NB4 (cell line): ENCODE results near the gene FNDC7.
"Not testable (repeated sequence)": the region's sequence is repeated elsewhere in the genome, so short reads cannot be mapped to it uniquely, and the experiment has no call there.

Source experiments
- DNase-seq: peaks from one replicate; pipeline ENCODE4 v3.0.0; 2010; ENCODE audit warnings: low read depth
- H3K4me3 ChIP-seq: one replicate; pipeline ENCODE4 v1.5.1; 2011; ENCODE audit warnings: mild to moderate bottlenecking, low read depth, low read length, moderate library complexity
- CTCF ChIP-seq: IDR thresholded peaks from one replicate; pipeline ENCODE4 v1.5.1; 2012; ENCODE audit warnings: low read depth, low read length
- MAX ChIP-seq: IDR thresholded peaks from 2 replicates; pipeline ENCODE4 v1.6.1; 2011; ENCODE audit warnings: low read depth, low read length
- MYC ChIP-seq: IDR thresholded peaks from 2 replicates; pipeline ENCODE4 v1.6.1; 2011; ENCODE audit warnings: low read depth, low read length
- POLR2A ChIP-seq: IDR thresholded peaks from 2 replicates; pipeline ENCODE4 v1.6.1; 2011; ENCODE audit warnings: mild to moderate bottlenecking; ENCODE audit not compliant: insufficient read length; ENCODE audit errors: extremely low read depth

FNDC7 gene

GRCh38 chr1:108691942-108692723 is 20.6 kb upstream of the FNDC7 start, which contains the start of gene PRPF38B:
Gene PRPF38B (plus strand): TSS chr1:108692310. CDS start chr1:108692592, 282 bp downstream.
- peak within 1 kb of the TSS; percentile 96 for H3K4me3 ChIP-seq
- DNase-seq = peak; percentile 96
- TF ChIP-seq POLR2A (no peak), MAX (no peak; the same call in 1 of the 2 replicates), CTCF (no peak), MYC (peak; percentile 66; the same call in 1 of the 2 replicates)

- peak; percentile 82 for DNase-seq
- H3K4me3 ChIP-seq = peak overlapping the region; percentile 96
- TF ChIP-seq MYC = peak; percentile 51
- TF ChIP-seq MAX = peak; percentile 55; the same call in 1 of the 2 replicates
- no peak for TF ChIP-seq CTCF
These were observed 19.7 kb upstream of the FNDC7 start for GRCh38 chr1:108692724-108693655.

GRCh38 chr1:108695535-108695934 is 17.2 kb upstream of the FNDC7 start:
- DNase-seq = no peak
- peak overlapping the region; percentile 96 for H3K4me3 ChIP-seq
- TF ChIP-seq MYC (no peak), MAX (no peak), CTCF (no peak), POLR2A (no peak)

GRCh38 chr1:108699375-108700332 is 13.1 kb upstream of the FNDC7 start:
- H3K4me3 ChIP-seq = no peak overlapping the region
- peak; percentile 30 for DNase-seq
- no peak for TF ChIP-seq POLR2A
- no peak for TF ChIP-seq MYC
- TF ChIP-seq CTCF = no peak
- TF ChIP-seq MAX = no peak

GRCh38 chr1:108701176-108701849 is 11.4 kb upstream of the FNDC7 start:
- no peak overlapping the region for H3K4me3 ChIP-seq
- no peak for TF ChIP-seq MAX
- TF ChIP-seq MYC = no peak
- no peak for TF ChIP-seq POLR2A
- TF ChIP-seq CTCF = no peak

GRCh38 chr1:108702109-108702508 is 10.6 kb upstream of the FNDC7 start:
- DNase-seq, H3K4me3 ChIP-seq: not testable (repeated sequence)

More at GRCh38 chr1:108701176-108701849, 11.4 kb upstream of the FNDC7 start:
- DNase-seq = no peak
